Small intestine (tissue), 7 donors: ENCODE measurements around the gene VKORC1L1. TPM values are rescaled to one million over a fixed set of nuclear protein-coding genes. Genes with fewer than 3 reads are reported as not detected.
"Not testable (repeated sequence)": the region's sequence is repeated elsewhere in the genome, so short reads cannot be mapped to it uniquely, and the experiment has no call there.

Source experiments
- DNase-seq, 2 donors: peaks; one replicate each; pipeline versions ENCODE4 v3.0.0 to v3.0.0-alpha.2; 2013
- FAIRE-seq: peaks from 2 replicates; lab custom pipeline; 2012; peaks lifted over from hg19 to GRCh38; lab: Jason Lieb, UNC
- H3K27ac ChIP-seq, 3 donors: one replicate each; pipeline ENCODE4 v1.5.1; 2013; ENCODE audit warnings: low read length in 2 of 3, mild to moderate bottlenecking in 2 of 3, control low read depth in 1 of 3, inconsistent platforms in 1 of 3, low read depth in 1 of 3, moderate library complexity in 1 of 3
- H3K27me3 ChIP-seq, 3 donors: one replicate each; pipeline ENCODE4 v1.6.1; 2013; ENCODE audit warnings: low read length in 3 of 3, inconsistent platforms in 1 of 3; ENCODE audit not compliant: control insufficient read depth in 3 of 3, insufficient read depth in 3 of 3
- H3K36me3 ChIP-seq, 3 donors: one replicate each; pipeline ENCODE4 v1.6.1; 2013; ENCODE audit warnings: low read length in 3 of 3, inconsistent platforms in 1 of 3, low read depth in 1 of 3, mild to moderate bottlenecking in 1 of 3, moderate library complexity in 1 of 3; ENCODE audit not compliant: control insufficient read depth in 3 of 3, insufficient read depth in 2 of 3
- H3K4me1 ChIP-seq, 3 donors: one replicate each; pipeline ENCODE4 v1.6.1; 2013; ENCODE audit warnings: low read length in 2 of 3, inconsistent platforms in 1 of 3, low read depth in 1 of 3, mild to moderate bottlenecking in 1 of 3, moderate library complexity in 1 of 3; ENCODE audit not compliant: control insufficient read depth in 3 of 3, insufficient read depth in 2 of 3
- H3K4me3 ChIP-seq, 3 donors: one replicate each; pipeline ENCODE4 v1.5.1; 2013; ENCODE audit warnings: low read length in 3 of 3, control low read depth in 1 of 3, inconsistent platforms in 1 of 3, low read depth in 1 of 3, mild to moderate bottlenecking in 1 of 3, moderate library complexity in 1 of 3
- H3K9me3 ChIP-seq, 2 donors: one replicate each; pipeline ENCODE4 v1.6.1; 2013; ENCODE audit warnings: low read depth in 1 of 2, low read length in 1 of 2; ENCODE audit not compliant: control insufficient read depth in 2 of 2, insufficient read depth in 1 of 2
- WGBS, 3 donors: extraction: QIAGEN DNeasy Blood & Tissue Kit; methylation state at CpG; one replicate each; pipeline ENCODE4 v1.1.7; 2013; 5-methylcytosine and 5-hydroxymethylcytosine counted together
- polyA plus RNA-seq, 4 donors: library from polyadenylated mRNA; stranded (reverse) in 3 of 4; unstranded in 1 of 4; fragments of 200-250 nt in 3 of 4; fragments of 120-200 nt in 1 of 4; gene quantifications; one replicate each; pipeline versions ENCODE4 v1.2.1 to v1.2.3, GENCODE V29; 2013
- donor health status: healthy with polysubstance abuse.
- donor health status: control.
- donor health status: control.
- donor health status: Bipolar disorder and iron deficiency.
- donor health status: healthy.

Gene VKORC1L1
- polyA plus RNA-seq, 4 donors: 6.0 to 25.6 (median 10.2) TPM

- not testable (repeated sequence) for H3K36me3 ChIP-seq, H3K4me1 ChIP-seq, H3K4me3 ChIP-seq, DNase-seq, H3K27me3 ChIP-seq, H3K27ac ChIP-seq, FAIRE-seq, H3K9me3 ChIP-seq
- WGBS, 3 donors: 0 to 80% methylated on average over 1 of the region's 1 CpG; no CpG with 5 or more reads in 1 of the 3 donors
These were observed 122.1 kb downstream of the VKORC1L1 start for GRCh38 chr7:65994984-65995383.

- WGBS, 3 donors: 58 to 81% (median 62%) methylated on average over 1 of the region's 5 CpGs
- not testable (repeated sequence) for DNase-seq, H3K36me3 ChIP-seq, H3K9me3 ChIP-seq, FAIRE-seq, H3K27me3 ChIP-seq, H3K4me3 ChIP-seq
- peak overlapping the region in 1 of 3 donors; percentile 33 for H3K27ac ChIP-seq
- peaks cover 0 to 18% (median 0%) of the 10 kb centered on the region in 3 donors for H3K4me1 ChIP-seq
These were observed 128.0 kb downstream of the VKORC1L1 start for GRCh38 chr7:66000823-66001417.

GRCh38 chr7:66005115-66005671 lies 132.3 kb downstream of the VKORC1L1 start:
- H3K4me3 ChIP-seq, H3K36me3 ChIP-seq, H3K27me3 ChIP-seq, FAIRE-seq, H3K9me3 ChIP-seq: not testable (repeated sequence)
- peak overlapping the region in 1 of 3 donors; percentile 84 for H3K27ac ChIP-seq
- WGBS, 3 donors: 53 to 71% (median 61%) methylated on average over 8 of the region's 8 CpGs
- peak in 1 of 2 donors; percentile 61 for DNase-seq
- H3K4me1 ChIP-seq: peaks cover 0 to 28% (median 0%) of the 10 kb centered on the region in 3 donors

GRCh38 chr7:66007232-66007631 lies 134.4 kb downstream of the VKORC1L1 start:
- DNase-seq (no peak), FAIRE-seq (no peak)
- WGBS, 3 donors: 82 to 90% (median 90%) methylated on average over 6 of the region's 6 CpGs
- Histone ChIP-seq H3K27me3 (no peaks in the 10 kb centered on the region), H3K4me1 (peaks cover 0 to 24% (median 0%) of the 10 kb centered on the region in 3 donors), H3K27ac (no peak overlapping the region), H3K9me3 (no peaks in the 10 kb centered on the region), H3K36me3 (no peaks in the 10 kb centered on the region), H3K4me3 (no peak overlapping the region)

Other genes with a start within 250 kb of the VKORC1L1 start
- gene GUSB, start 109.1 kb downstream of the VKORC1L1 start, polyA plus RNA-seq: 100 to 1,000 TPM in 1 of 4 donors, 10 to 100 TPM in 3; 40.0 to 164 (median 48.1) TPM
- 100 to 1,000 TPM; 115 to 158 (median 148) TPM for gene ASL, start 202.7 kb downstream of the VKORC1L1 start, polyA plus RNA-seq
- gene CRCP, start 241.8 kb downstream of the VKORC1L1 start, polyA plus RNA-seq: 10 to 100 TPM; 14.5 to 33.6 (median 22.2) TPM